LHCN-M2 (cell line): ENCODE measurements around the gene CARS2. TPM values are rescaled to one million over a fixed set of nuclear protein-coding genes. Genes with fewer than 3 reads are reported as not detected.

ENCODE experiments used
- DNase-seq: peaks from one replicate; pipeline ENCODE4 v3.0.0-alpha.2; 2012; ENCODE audit warnings: low read depth
- total RNA-seq: library from RNA; depleted of rRNA; stranded (reverse); fragments of >200 nt; gene quantifications from 2 replicates; pipeline ENCODE4 v1.2.3, GENCODE V29; 2014

CARS2 gene
- total RNA-seq, 1 experiment from 2014 or later: 114 TPM

GRCh38 chr13:110653271-110653670 is 52.6 kb downstream of the CARS2 start:
- no peak for DNase-seq

DNA sequence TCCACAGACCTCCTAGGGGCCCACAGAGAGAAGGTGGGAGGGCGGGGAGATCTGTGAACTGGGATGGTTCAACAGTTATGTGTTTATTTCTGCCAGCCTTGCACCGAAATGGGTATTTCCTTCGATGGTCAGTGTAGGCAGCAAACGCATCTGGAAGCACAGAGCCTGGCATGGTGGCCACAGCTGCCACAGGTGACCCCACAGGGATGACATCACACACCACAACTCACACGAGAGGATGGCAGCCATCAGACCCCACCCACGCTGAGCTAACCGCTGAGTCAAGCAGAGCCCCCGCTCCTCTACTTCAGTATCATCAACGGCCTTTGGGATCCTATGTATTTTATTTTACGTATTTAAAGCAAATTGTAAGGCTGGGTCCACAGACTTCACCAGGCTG is 53.2 kb downstream of the CARS2 start:
- DNase-seq: no peak

DNA sequence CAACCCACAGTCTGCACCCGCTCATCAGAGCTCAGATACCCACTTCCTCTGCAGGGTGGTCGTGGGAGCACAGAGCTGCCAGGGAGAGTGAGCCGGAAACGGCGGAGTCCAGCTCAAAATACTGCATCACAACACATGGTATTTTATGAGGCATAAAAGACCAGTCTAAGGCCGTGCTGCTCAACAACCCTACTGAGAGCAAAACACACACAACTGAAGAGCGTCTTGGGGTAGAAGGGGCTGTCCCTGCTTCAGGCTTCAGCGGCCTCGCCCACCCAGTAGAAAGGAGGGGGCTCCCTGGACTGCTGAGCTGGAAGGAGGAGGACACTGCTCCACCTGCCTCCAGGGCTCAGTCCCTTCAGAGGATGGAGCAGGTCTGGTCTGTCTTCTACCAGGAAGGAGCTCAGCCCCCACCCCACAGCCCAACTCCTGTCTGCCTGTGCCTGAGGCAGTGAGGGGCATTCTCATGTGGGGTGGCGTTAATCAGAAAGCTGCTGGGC is 53.6 kb downstream of the CARS2 start:
- no peak for DNase-seq

GRCh38 chr13:110651726-110652230 is 54.1 kb downstream of the CARS2 start:
- DNase-seq: no peak

DNA sequence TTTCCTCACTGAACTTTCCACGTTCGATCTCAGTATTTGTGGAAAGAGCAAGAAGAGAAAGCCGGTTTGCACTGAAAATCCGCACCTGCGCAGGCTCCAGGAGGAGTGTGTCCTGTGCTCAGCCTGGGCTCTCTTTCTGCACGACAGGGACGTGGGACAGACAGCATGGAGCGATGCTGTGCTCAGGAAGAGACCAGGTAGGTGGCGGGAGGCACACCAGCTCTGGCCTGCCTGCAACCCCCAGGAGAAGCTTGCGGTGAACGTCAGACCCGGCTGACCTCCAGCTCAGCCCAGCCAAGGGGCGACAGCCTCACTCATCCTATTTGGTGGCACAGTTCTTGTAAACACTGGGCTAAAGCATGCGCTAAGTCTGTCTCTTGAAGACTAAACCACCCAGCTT is 54.6 kb downstream of the CARS2 start:
- DNase-seq: no peak

DNA sequence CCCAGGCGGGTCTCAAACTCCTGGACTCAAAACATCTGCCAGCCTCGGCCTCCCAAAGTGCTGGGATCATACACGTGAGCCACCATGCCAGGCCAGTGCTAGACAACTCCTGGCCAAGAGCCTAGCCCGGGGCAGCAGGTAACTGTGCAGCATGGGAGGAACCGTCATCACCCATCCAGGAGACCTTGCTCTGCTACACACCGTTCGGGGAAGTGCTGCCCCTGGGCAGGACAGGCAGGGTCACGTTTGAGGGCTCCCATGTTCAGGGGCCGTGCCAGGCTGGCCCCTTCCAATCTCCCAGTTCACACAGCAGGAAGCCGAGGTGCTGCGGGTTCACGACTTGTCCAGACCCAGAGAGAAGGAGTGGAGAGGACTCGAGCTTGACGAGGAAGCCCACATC is 55.5 kb downstream of the CARS2 start:
- DNase-seq: no peak

DNA sequence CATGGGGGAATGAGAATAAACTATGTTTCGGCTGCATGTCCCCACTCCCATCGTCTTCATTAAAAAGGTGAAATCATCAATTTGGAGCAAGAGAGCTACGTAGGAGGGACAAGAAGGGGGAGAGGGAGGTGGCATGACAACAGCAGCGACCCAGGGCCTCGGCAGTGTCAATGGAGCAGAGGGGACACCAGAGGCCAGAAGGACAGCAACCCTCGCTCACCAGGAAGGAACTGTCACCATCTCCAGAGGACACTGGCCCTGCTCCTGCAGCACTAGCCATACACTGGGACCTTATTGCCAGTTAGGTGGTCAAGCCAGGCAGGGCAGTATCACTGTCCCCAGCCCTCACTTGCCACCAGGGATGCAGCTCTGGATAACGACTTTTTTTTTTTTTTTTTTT is 56.4 kb downstream of the CARS2 start:
- no peak for DNase-seq

GRCh38 chr13:110648848-110649421 is 57.0 kb downstream of the CARS2 start:
- no peak for DNase-seq

- peak; percentile 23 for DNase-seq
These were observed 57.6 kb downstream of the CARS2 start for GRCh38 chr13:110648146-110648819.

DNA sequence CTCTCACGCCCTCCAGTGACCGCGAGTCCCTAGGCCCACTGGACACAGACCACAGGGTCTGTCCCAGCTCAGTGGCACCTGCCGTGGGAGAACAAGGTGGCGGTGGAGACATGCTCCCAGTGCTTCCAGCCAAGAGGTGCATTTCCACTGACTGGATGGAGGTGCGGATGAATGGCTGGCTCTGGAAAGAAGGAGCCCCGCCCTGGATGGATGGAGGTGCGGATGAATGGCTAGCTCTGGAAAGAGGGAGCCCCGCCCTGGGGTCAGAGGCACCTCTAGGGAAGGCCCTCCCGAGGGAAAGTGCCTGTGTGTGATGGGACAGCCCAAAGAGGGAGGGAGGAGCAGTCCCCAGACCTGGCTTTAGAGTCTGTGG is 58.6 kb downstream of the CARS2 start:
- no peak for DNase-seq

DNA sequence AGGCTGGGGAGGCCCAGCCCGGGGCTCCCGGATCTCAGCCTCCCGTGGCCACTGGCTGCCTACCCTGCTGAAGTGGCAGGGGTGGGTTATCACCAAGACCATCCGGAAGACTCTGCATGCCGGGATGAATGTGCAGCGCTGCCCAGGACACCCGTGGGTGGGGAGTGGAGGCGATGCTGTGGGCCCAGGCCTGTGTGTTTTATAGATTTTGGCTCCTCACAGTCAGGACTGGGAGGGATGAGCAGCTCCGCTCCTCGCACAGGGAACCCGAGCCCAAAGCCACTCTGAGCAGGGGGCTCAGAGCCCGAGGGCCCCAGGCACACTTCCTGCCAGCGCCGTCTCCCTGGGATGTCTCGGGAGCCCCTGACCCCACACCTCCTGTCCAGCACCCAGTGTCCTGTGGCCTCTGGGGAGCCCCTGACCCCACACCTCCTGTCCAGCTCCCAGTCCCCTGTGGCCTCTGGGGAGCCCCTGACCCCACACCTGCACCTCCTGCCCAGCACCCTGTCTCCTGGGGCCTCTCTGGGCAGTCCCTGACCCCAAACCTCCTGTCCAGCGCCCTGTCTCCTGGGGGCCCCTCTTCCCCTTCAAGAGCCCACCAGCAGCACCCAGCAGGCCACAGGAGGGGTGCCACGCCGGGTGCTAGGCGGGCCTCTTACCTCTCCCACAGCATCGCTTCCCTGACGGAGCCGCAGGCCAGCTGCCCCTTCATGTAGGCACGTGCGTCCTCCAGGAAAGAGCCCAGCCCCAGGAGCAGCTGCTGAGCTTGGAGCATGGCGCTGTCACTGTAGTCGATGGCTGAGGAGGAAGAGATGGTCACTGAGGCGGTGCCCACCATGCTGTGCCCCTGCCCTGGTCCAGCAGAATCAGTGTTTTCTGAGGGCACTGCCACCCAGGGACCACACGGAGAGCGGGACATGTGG is 59.2 kb downstream of the CARS2 start:
- DNase-seq: no peak

- DNase-seq: no peak
These were observed 60.2 kb downstream of the CARS2 start for GRCh38 chr13:110645750-110646149.

- DNase-seq: peak; percentile 79
These were observed 60.9 kb downstream of the CARS2 start for GRCh38 chr13:110644892-110645521.

GRCh38 chr13:110643768-110644421 is 62.0 kb downstream of the CARS2 start:
- no peak for DNase-seq

- no peak for DNase-seq
These were observed 62.6 kb downstream of the CARS2 start for GRCh38 chr13:110643324-110643723.

DNA sequence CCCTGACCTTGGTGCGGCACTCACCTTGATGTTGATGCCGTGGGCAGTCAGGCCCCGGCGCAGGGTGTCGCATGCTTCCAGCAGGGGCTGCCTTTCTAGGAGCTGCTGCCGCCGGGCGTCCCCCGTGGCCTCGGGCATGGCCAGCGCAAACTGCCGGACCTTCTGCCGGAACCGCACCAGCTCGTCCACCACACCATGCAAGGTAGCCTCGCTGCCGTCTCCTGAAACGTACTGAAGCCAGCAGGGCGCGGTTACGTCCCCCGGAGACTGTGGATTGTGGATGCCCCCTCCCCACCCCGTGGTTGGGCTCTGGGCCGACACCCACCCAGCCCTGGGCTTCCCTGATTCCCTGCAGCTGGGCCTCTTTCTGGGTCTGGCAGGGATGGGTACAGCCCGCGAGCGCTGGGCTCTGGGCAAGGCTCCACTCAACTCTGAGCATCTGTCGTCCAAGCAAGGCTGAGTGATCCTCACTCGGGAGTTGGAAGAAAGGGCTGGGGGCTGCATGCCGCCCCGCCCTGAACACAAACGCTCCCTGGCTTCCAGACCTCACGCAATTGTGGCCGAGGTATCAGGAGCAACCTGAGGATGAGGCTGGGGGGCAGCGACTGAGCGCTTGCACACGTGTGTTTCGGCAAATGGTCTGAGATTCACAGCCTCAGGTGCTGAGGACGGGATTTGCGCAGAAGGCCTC is 63.5 kb downstream of the CARS2 start:
- DNase-seq: no peak

GRCh38 chr13:110641055-110642015 is 64.6 kb downstream of the CARS2 start:
- no peak for DNase-seq

- peak; percentile 14 for DNase-seq
These were observed 65.3 kb downstream of the CARS2 start for GRCh38 chr13:110640591-110641029.

DNA sequence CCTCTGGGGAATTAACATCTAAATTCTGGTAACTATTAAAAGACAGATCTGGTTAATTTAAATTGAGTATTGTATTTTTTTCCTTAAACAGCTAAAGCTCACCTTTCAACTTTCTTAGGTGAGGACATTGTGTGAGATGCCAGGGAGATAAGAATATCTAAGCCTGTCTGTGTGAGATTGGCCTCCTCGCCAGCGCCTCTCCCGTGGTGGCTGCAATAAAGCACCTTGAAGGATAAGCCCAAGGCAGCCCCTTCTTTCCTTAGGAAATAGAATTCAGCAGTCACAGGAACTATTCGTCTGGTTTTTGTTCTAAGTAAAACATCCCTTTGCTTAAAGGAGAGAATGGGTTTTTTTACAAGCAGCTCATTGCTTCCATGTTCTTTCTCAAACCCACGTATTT is 66.0 kb downstream of the CARS2 start:
- no peak for DNase-seq
